Upper lobe of left lung (tissue), 6 donors: ENCODE measurements around the gene ACVRL1. TPM values are rescaled to one million over a fixed set of nuclear protein-coding genes. Genes with fewer than 3 reads are reported as not detected.

Experiments used
- ATAC-seq, 2 donors: fragments of 200-7000 bp; cut with Tn5 transposase; one replicate each; pipeline ENCODE4 v1.9.1; 2022; ENCODE audit warnings: mild to moderate bottlenecking in 2 of 2, moderate library complexity in 2 of 2; ENCODE audit not compliant: low FRiP score in 2 of 2
- DNase-seq, 2 donors: peaks; one replicate each; pipeline ENCODE4 v3.0.0-alpha.2; 2019 to 2020
- H3K27ac ChIP-seq, 4 donors: fragments of 200-600 bp; sonication (generic); one replicate each; pipeline ENCODE4 v1.5.1; 2016 to 2019
- H3K27me3 ChIP-seq, 4 donors: fragments of 200-600 bp; sonication (generic); one replicate each; pipeline ENCODE4 v1.5.1; 2017 to 2019
- H3K36me3 ChIP-seq, 4 donors: fragments of 200-600 bp; sonication (generic); one replicate each; pipeline ENCODE4 v1.5.1; 2016 to 2019
- H3K4me1 ChIP-seq, 4 donors: fragments of 200-600 bp; sonication (generic); one replicate each; pipeline ENCODE4 v1.5.1; 2018 to 2019
- H3K4me3 ChIP-seq, 4 donors: fragments of 200-600 bp; sonication (generic); one replicate each; pipeline ENCODE4 v1.5.1; 2017 to 2019; ENCODE audit warnings: mild to moderate bottlenecking in 2 of 4, moderate library complexity in 1 of 4
- H3K9me3 ChIP-seq, 4 donors: fragments of 200-600 bp; sonication (generic); one replicate each; pipeline ENCODE4 v1.5.1; 2018 to 2019
- EP300 ChIP-seq, 4 donors: sonication (generic); formaldehyde crosslinking; IDR thresholded peaks; one replicate each; pipeline ENCODE4 v1.5.1; 2017; ENCODE audit warnings: antibody characterized with exemption in 4 of 4, control low read depth in 2 of 4
- POLR2A ChIP-seq, 4 donors: fragments of 450-650 bp; IDR thresholded peaks; one replicate each; pipeline ENCODE4 v1.5.1; 2016 to 2017; ENCODE audit warnings: antibody characterized with exemption in 4 of 4, mild to moderate bottlenecking in 2 of 4
- POLR2AphosphoS5 ChIP-seq, 2 donors: sonication (generic); formaldehyde crosslinking; IDR thresholded peaks; one replicate each; pipeline ENCODE4 v1.5.1; 2017; ENCODE audit warnings: antibody characterized with exemption in 2 of 2
- WGBS, 2 donors: methylation state at CpG; one replicate each; pipeline ENCODE4 v1.1.5; 2017 to 2018; 5-methylcytosine and 5-hydroxymethylcytosine counted together
- total RNA-seq, 6 donors: library from RNA; depleted of rRNA in 4 of 6; stranded (reverse); fragments of >200 nt in 4 of 6; gene quantifications; one replicate each; pipeline versions ENCODE4 v1.1.0 to v1.2.1, GENCODE V29; 2016 to 2021
- TF ChIP-seq, protein P1 (sequence below), 6 experiments: fragments of 450-650 bp in 4 of 6; fragments of 200-600 bp in 2 of 6; sonication (generic) in 2 of 6; IDR thresholded peaks; one replicate each; pipeline ENCODE4 v1.5.1; 2016 to 2019; ENCODE audit warnings: antibody characterized with exemption in 6 of 6
- donor health status: DM: no; HTN: no; CAD: no; lungs with moderate emphysema.
- donor health status: DM: no; HTN: yes; CAD: no; lungs with severe emphysema.

Gene ACVRL1
- total RNA-seq, 6 donors from 2014 or later = 62.9 to 265 (median 180) TPM

DNA sequence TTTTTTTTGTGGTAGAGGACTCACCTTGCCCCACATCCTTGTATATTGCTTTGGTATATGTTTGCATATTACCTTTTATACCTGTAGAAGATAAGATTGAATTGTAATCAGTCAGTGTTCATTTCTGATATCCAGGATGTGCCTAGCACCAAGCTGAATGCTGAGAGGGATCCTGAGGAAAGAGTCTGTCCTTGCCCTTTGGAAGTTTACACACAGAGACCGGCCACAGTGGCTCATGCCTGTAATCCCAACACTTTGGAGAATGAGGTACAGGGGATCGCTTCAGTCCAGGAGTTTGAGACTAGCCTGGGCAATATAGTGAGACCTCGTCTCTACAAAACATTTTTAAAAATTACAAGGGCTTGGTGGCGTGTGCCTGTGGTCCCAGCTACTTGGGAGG lies 52.6 kb downstream of the ACVRL1 start:
- WGBS, 2 donors = 95 to 100% methylated on average over 4 of the region's 4 CpGs
- ATAC-seq = no peak

DNA sequence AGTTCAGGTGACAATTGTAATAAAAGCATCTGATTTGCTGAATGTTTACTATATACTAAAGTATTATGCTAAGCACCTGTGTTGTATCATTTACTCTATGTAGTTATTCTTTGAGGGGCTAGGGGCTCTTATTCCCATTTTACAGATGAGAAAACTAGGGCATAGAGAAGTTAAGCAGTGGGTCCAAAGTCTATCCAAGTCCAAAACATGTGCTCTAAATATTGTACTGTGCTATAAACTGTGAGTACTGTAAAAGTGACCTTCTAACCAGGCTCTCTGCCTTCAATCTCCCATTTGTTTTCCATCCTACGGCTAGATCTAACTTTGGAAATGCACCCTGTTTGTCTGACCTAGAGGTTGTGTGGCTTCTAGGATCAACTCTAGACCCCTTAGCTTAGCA lies 53.2 kb downstream of the ACVRL1 start:
- no peak for ATAC-seq
- DNase-seq = no peak
- Histone ChIP-seq H3K4me1 (peaks cover 30 to 56% (median 42%) of the 10 kb centered on the region in 4 donors), H3K4me3 (no peak overlapping the region), H3K9me3 (no peaks in the 10 kb centered on the region), H3K36me3 (peaks cover 0 to 12% (median 0%) of the 10 kb centered on the region in 4 donors), H3K27me3 (no peaks in the 10 kb centered on the region), H3K27ac (peak overlapping the region in 1 of 4 donors; percentile 23)
- TF ChIP-seq EP300 (IDR thresholded peaks at IDR 0.05) (no peak), POLR2A (IDR thresholded peaks at IDR 0.05) (no peak)
- TF ChIP-seq, protein P1, sequence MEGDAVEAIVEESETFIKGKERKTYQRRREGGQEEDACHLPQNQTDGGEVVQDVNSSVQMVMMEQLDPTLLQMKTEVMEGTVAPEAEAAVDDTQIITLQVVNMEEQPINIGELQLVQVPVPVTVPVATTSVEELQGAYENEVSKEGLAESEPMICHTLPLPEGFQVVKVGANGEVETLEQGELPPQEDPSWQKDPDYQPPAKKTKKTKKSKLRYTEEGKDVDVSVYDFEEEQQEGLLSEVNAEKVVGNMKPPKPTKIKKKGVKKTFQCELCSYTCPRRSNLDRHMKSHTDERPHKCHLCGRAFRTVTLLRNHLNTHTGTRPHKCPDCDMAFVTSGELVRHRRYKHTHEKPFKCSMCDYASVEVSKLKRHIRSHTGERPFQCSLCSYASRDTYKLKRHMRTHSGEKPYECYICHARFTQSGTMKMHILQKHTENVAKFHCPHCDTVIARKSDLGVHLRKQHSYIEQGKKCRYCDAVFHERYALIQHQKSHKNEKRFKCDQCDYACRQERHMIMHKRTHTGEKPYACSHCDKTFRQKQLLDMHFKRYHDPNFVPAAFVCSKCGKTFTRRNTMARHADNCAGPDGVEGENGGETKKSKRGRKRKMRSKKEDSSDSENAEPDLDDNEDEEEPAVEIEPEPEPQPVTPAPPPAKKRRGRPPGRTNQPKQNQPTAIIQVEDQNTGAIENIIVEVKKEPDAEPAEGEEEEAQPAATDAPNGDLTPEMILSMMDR (IDR thresholded peaks at IDR 0.05) = no peak
- WGBS, 2 donors = 85 to 92% methylated on average over 1 of the region's 1 CpG

More for the DNA sequence above, 52.6 kb downstream of the ACVRL1 start:
- Histone ChIP-seq H3K4me1 (peaks cover 36 to 62% (median 47%) of the 10 kb centered on the region in 4 donors), H3K4me3 (no peak overlapping the region), H3K36me3 (peaks cover 0 to 12% (median 0%) of the 10 kb centered on the region in 4 donors), H3K9me3 (no peaks in the 10 kb centered on the region), H3K27ac (peak overlapping the region in 1 of 4 donors; percentile 62), H3K27me3 (no peaks in the 10 kb centered on the region)
- TF ChIP-seq, protein P1 (IDR thresholded peaks at IDR 0.05) = no peak
- TF ChIP-seq POLR2A (IDR thresholded peaks at IDR 0.05) (no peak), POLR2AphosphoS5 (IDR thresholded peaks at IDR 0.05) (no peak), EP300 (IDR thresholded peaks at IDR 0.05) (no peak)
- no peak for DNase-seq

DNA sequence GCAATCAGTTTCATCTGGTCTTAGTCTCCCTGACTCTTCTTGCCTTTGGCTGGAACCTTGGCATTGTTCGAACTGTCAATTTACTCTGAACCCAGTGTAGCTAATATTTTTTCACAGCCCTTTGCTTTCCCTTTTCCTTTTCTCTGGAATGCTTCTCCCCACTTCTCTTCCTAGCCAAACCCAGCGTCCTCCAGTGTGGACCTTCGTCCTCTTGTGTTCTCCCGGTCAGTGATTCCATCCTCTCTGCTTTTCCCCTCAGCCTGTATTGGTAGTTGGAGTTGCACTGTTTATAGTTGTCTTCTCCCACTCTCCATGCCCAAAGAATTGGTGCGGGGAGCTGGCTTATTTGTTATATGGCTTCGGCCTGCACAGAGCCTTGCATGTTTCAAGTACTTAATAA lies 53.6 kb downstream of the ACVRL1 start:
- Histone ChIP-seq H3K4me3 (no peak overlapping the region), H3K27me3 (no peaks in the 10 kb centered on the region), H3K27ac (peak overlapping the region in 1 of 4 donors; percentile 23), H3K4me1 (peaks cover 26 to 52% (median 39%) of the 10 kb centered on the region in 4 donors), H3K9me3 (no peaks in the 10 kb centered on the region), H3K36me3 (peaks cover 0 to 12% (median 0%) of the 10 kb centered on the region in 4 donors)
- ATAC-seq (no peak), DNase-seq (no peak)
- no peak for TF ChIP-seq EP300 (IDR thresholded peaks at IDR 0.05)
- no peak for TF ChIP-seq POLR2A (IDR thresholded peaks at IDR 0.05)
- TF ChIP-seq, protein P1 (IDR thresholded peaks at IDR 0.05) = no peak
- no peak for TF ChIP-seq POLR2AphosphoS5 (IDR thresholded peaks at IDR 0.05)
- 87 to 88% methylated on average over 4 to 6 of the region's 6 CpGs for WGBS, 2 donors

DNA sequence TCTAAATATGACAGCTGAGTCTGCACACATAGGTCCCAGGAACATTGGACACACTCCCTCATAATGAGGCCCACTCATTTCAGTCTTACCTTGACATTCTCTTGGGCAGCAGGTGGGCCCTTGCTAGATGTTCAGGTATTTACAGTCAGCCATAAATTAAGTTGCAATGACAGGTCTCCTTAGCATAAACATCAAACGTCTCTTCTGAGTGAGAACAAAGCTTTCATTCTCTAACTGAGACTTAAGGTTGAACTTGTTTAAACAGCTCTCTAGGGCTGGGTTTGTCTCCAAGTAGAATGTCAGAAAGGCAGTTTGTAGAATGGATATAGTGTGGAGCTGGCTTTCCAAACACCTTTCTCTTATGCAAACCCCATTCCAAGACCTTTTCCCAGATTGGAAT lies 54.5 kb downstream of the ACVRL1 start:
- Histone ChIP-seq H3K4me1 (peaks cover 24 to 48% (median 38%) of the 10 kb centered on the region in 4 donors), H3K27me3 (no peaks in the 10 kb centered on the region), H3K4me3 (no peak overlapping the region), H3K27ac (peak overlapping the region; percentile 8 to 18 (median 13)), H3K36me3 (peaks cover 0 to 12% (median 0%) of the 10 kb centered on the region in 4 donors), H3K9me3 (no peaks in the 10 kb centered on the region)
- DNase-seq (no peak), ATAC-seq (no peak)
- WGBS, 2 donors = 8 to 29% methylated on average over 1 of the region's 1 CpG
- TF ChIP-seq, protein P1 (IDR thresholded peaks at IDR 0.05) = no peak
- TF ChIP-seq POLR2A (IDR thresholded peaks at IDR 0.05) (no peak), EP300 (IDR thresholded peaks at IDR 0.05) (no peak), POLR2AphosphoS5 (IDR thresholded peaks at IDR 0.05) (no peak)

DNA sequence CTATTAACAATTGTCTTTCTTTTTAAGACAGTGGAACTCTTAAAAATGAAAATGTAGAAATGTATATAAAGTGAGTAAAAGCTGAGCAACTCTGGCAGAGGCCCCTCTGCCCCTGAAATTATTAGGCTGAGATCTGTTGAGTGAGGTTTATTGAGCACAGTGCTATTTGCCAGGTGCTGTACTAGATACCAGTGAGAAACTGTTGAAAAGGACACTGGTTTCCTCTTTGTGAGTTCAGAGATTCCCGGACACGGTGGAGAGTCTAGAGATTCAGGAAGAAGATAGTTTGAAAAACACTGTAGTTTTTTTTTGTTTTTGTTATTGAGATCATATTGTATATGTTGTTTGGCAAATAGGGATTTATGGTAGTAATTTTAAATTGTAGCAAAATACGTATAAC lies 55.4 kb downstream of the ACVRL1 start:
- H3K9me3 ChIP-seq = no peaks in the 10 kb centered on the region
- H3K27me3 ChIP-seq = no peaks in the 10 kb centered on the region
- 61 to 66% methylated on average over 3 of the region's 3 CpGs for WGBS, 2 donors
- no peak for ATAC-seq
- TF ChIP-seq, protein P1 (IDR thresholded peaks at IDR 0.05) = no peak
- no peak for TF ChIP-seq POLR2AphosphoS5 (IDR thresholded peaks at IDR 0.05)
- TF ChIP-seq POLR2A (IDR thresholded peaks at IDR 0.05) = no peak
- no peak for TF ChIP-seq EP300 (IDR thresholded peaks at IDR 0.05)
- peaks cover 24 to 44% (median 32%) of the 10 kb centered on the region in 4 donors for H3K4me1 ChIP-seq
- H3K36me3 ChIP-seq = peaks cover 0 to 12% (median 0%) of the 10 kb centered on the region in 4 donors
- DNase-seq = no peak
- no peak overlapping the region for H3K27ac ChIP-seq
- no peak overlapping the region for H3K4me3 ChIP-seq
